OCI-LY7 (cell line): ENCODE measurements around the gene CORO6.

ENCODE experiments used
- CTCF ChIP-seq: fragments of 200-600 bp; sonication (generic); conservative IDR thresholded peaks from 2 replicates; pipeline ENCODE4 v1.5.1; 2014; ENCODE audit warnings: mild to moderate bottlenecking, antibody characterized with exemption, low read length, moderate library complexity, mixed read lengths
- EZH2phosphoT487 ChIP-seq: fragments of 200-600 bp; sonication (generic); IDR thresholded peaks from 2 replicates; pipeline ENCODE4 v1.6.1; 2018; ENCODE audit warnings: low read depth, borderline replicate concordance, mild to moderate bottlenecking, mixed run types, antibody characterized with exemption, low read length, moderate library complexity, mixed read lengths

- no peak for TF ChIP-seq CTCF
- TF ChIP-seq EZH2phosphoT487, result no peak
Observed at GRCh38 chr17:29624586-29624985, 1.9 kb upstream of the CORO6 start.
